Measurements from ENCODE around the gene CD40. TPM values are rescaled to one million over a fixed set of nuclear protein-coding genes. Genes with fewer than 3 reads are reported as not detected.

The CD40 gene
- total and polyA plus RNA-seq, 2 donors (not counting 1 experiment from before 2014, with no cell fraction given) = 1.5 to 2.3 TPM

DNA sequence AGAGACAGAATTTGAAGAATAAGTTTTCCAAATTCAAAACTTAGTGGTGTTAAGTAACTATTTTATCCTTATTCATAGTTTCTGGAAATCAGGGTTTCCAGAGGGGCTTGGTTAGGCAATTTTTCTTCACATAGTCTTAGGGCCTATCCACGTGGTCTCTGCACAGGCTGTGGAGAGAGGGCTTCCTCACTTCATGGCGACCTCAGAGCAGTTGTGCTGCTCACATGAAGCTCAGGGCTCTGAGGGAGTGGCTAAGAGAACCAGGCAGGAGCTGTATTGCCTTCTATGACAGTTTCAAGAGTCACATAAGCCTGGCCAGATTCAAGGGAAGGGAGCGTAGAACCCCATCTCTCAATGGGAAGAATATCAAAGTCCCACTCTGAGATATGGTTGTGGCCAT, 13.9 kb upstream of the CD40 start:
- Histone ChIP-seq H3K4me2 (ENCODE audit: extremely low read depth, insufficient read depth, low read length) (no peak overlapping the region), H3K36me3 (ENCODE audit: control insufficient read depth, insufficient read depth, low read length) (no peaks in the 10 kb centered on the region), H3K27me3 (ENCODE audit: control insufficient read depth, insufficient read depth, low read length) (peaks cover 9% of the 10 kb centered on the region), H4K20me1 (ENCODE audit: control insufficient read depth, extremely low read depth, insufficient read depth, low read length) (no peaks in the 10 kb centered on the region), H3K4me1 (ENCODE audit: control insufficient read depth, extremely low read depth, insufficient read depth, low read length) (no peaks in the 10 kb centered on the region), H3K9ac (ENCODE audit: insufficient read depth, low read length) (no peak overlapping the region), H3K79me2 (ENCODE audit: control insufficient read depth, insufficient read depth, low read length) (no peaks in the 10 kb centered on the region), H2AFZ (ENCODE audit: low read length) (no peak overlapping the region), H3K9me3 (ENCODE audit: control insufficient read depth, insufficient read depth, low read depth, low read length) (no peaks in the 10 kb centered on the region), H3K27ac (ENCODE audit: insufficient read depth, low read length) (no peak overlapping the region), H3K4me3 (replicated peaks in 1 of 4; ENCODE audit: control extremely low read depth in 1 of 4, insufficient read depth in 1 of 4, low read depth in 3 of 4, low read length in 4 of 4) (no peak overlapping the region)
- TF ChIP-seq EZH2 (IDR thresholded peaks at IDR 0.05; ENCODE audit: low read length, missing control alignments) = no peak
- TF ChIP-seq, protein P1, sequence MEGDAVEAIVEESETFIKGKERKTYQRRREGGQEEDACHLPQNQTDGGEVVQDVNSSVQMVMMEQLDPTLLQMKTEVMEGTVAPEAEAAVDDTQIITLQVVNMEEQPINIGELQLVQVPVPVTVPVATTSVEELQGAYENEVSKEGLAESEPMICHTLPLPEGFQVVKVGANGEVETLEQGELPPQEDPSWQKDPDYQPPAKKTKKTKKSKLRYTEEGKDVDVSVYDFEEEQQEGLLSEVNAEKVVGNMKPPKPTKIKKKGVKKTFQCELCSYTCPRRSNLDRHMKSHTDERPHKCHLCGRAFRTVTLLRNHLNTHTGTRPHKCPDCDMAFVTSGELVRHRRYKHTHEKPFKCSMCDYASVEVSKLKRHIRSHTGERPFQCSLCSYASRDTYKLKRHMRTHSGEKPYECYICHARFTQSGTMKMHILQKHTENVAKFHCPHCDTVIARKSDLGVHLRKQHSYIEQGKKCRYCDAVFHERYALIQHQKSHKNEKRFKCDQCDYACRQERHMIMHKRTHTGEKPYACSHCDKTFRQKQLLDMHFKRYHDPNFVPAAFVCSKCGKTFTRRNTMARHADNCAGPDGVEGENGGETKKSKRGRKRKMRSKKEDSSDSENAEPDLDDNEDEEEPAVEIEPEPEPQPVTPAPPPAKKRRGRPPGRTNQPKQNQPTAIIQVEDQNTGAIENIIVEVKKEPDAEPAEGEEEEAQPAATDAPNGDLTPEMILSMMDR (conservative IDR thresholded peaks at IDR 0.05 in 1 of 2, IDR thresholded peaks at IDR 0.05 in 1 of 2; ENCODE audit: low read depth in 1 of 2, low read length in 2 of 2) = no peak
- no peak for DNase-seq (ENCODE audit: low read depth in 2 of 2)

DNA sequence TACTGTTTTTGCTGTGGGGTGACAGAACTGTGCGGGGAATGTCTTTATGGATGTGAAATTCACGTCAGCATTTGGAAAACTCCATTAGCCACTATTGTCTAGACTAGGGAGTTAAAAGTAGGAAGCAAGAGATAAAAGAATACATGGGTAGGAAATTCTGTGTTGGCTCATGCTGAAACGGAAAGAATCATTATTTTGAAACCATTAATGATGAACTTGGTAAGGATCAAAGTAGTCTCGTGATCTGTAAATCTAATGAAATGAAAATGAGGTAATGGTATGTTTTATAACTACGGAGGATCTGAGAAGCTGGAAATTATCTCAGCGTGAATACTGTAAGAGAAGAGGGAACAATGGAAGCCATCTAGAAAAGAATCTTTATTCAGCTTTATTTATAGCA, 11.1 kb upstream of the CD40 start:
- H3K4me3 ChIP-seq (replicated peaks in 1 of 4; ENCODE audit: control extremely low read depth in 1 of 4, insufficient read depth in 1 of 4, low read depth in 3 of 4, low read length in 4 of 4) = no peak overlapping the region
- no peaks in the 10 kb centered on the region for H3K9me3 ChIP-seq (ENCODE audit: control insufficient read depth, insufficient read depth, low read depth, low read length)
- no peak overlapping the region for H3K4me2 ChIP-seq (ENCODE audit: extremely low read depth, insufficient read depth, low read length)
- H2AFZ ChIP-seq (ENCODE audit: low read length) = no peak overlapping the region
- DNase-seq (ENCODE audit: low read depth in 2 of 2) = no peak
- H3K36me3 ChIP-seq (ENCODE audit: control insufficient read depth, insufficient read depth, low read length) = no peaks in the 10 kb centered on the region
- TF ChIP-seq, protein P1 (conservative IDR thresholded peaks at IDR 0.05 in 1 of 2, IDR thresholded peaks at IDR 0.05 in 1 of 2; ENCODE audit: low read depth in 1 of 2, low read length in 2 of 2) = no peak
- no peak for TF ChIP-seq EZH2 (IDR thresholded peaks at IDR 0.05; ENCODE audit: low read length, missing control alignments)
- no peaks in the 10 kb centered on the region for H3K79me2 ChIP-seq (ENCODE audit: control insufficient read depth, insufficient read depth, low read length)
- H3K9ac ChIP-seq (ENCODE audit: insufficient read depth, low read length) = no peak overlapping the region
- no peaks in the 10 kb centered on the region for H3K4me1 ChIP-seq (ENCODE audit: control insufficient read depth, extremely low read depth, insufficient read depth, low read length)
- no peaks in the 10 kb centered on the region for H4K20me1 ChIP-seq (ENCODE audit: control insufficient read depth, extremely low read depth, insufficient read depth, low read length)
- no peak overlapping the region for H3K27ac ChIP-seq (ENCODE audit: insufficient read depth, low read length)
- H3K27me3 ChIP-seq (ENCODE audit: control insufficient read depth, insufficient read depth, low read length) = peaks cover 2% of the 10 kb centered on the region

DNA sequence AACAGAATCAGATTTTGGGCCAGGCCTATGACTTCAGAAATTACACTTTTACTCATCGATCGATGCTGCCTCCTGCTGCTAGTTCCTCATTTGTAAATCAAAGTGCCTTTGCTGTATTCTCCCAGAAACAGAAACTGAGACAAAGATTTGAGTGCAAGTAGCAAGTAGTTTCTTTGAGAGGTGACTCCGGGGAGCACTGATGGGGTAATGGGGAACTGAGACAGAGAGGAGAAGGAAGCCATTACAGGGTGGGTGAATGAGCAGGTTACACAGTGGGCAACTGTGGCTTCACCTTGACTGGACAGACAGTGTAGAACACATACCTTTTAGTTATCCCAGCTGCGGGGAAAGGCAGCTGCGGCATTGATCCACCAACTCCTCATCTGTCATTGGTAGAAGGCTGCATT, 9.7 kb upstream of the CD40 start:
- no peaks in the 10 kb centered on the region for H3K9me3 ChIP-seq (ENCODE audit: control insufficient read depth, insufficient read depth, low read depth, low read length)
- no peaks in the 10 kb centered on the region for H3K36me3 ChIP-seq (ENCODE audit: control insufficient read depth, insufficient read depth, low read length)
- H3K27me3 ChIP-seq (ENCODE audit: control insufficient read depth, insufficient read depth, low read length) = peaks cover under 1% of the 10 kb centered on the region
- no peak overlapping the region for H2AFZ ChIP-seq (ENCODE audit: low read length)
- H3K9ac ChIP-seq (ENCODE audit: insufficient read depth, low read length) = no peak overlapping the region
- H3K4me2 ChIP-seq (ENCODE audit: extremely low read depth, insufficient read depth, low read length) = no peak overlapping the region
- no peak for DNase-seq (ENCODE audit: low read depth in 2 of 2)
- no peak overlapping the region for H3K27ac ChIP-seq (ENCODE audit: insufficient read depth, low read length)
- H3K4me3 ChIP-seq (replicated peaks in 1 of 4; ENCODE audit: control extremely low read depth in 1 of 4, insufficient read depth in 1 of 4, low read depth in 3 of 4, low read length in 4 of 4) = no peak overlapping the region
- no peaks in the 10 kb centered on the region for H4K20me1 ChIP-seq (ENCODE audit: control insufficient read depth, extremely low read depth, insufficient read depth, low read length)
- no peaks in the 10 kb centered on the region for H3K79me2 ChIP-seq (ENCODE audit: control insufficient read depth, insufficient read depth, low read length)
- TF ChIP-seq, protein P1 (conservative IDR thresholded peaks at IDR 0.05 in 1 of 2, IDR thresholded peaks at IDR 0.05 in 1 of 2; ENCODE audit: low read depth in 1 of 2, low read length in 2 of 2) = no peak
- no peak for TF ChIP-seq EZH2 (IDR thresholded peaks at IDR 0.05; ENCODE audit: low read length, missing control alignments)
- H3K4me1 ChIP-seq (ENCODE audit: control insufficient read depth, extremely low read depth, insufficient read depth, low read length) = no peaks in the 10 kb centered on the region
